GM19463 (cell line): ENCODE data around the gene NF2.

Source experiments
- ATAC-seq: cut with Tn5 transposase; IDR thresholded peaks from one replicate; pipeline ENCODE4 v1.9.1; 2021; ENCODE audit warnings: mild to moderate bottlenecking, moderate library complexity; ENCODE audit not compliant: unreplicated experiment

NF2 gene

DNA sequence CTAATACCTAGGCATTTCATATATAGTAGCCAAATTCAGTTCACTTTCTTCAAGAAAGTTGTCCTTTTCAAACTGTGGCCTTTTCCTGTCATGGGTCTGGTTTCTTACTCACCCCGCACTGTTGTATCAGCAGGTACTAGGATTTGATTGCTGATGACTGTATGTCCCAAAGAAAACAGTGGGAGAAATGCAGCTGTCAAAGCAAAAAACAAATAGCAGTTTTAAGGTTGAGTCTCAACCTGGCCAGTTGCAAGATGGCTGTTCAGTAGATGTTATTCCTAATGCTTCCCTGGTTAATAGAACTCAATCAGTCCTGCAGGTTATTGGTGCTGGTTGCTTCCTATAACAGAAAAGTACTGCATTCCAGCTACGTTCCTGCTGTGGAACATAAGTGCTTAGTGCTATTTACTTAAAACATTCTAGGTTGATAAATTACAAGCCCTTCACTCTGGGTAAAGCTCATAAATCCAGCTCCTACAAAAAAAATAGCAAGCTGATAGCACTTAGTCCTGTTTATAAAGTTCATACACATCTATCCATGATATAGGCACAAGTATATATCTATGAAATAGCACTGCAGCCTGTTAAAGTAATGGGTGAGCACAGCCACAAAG, 26.6 kb downstream of the NF2 start:
- ATAC-seq = no peak

DNA sequence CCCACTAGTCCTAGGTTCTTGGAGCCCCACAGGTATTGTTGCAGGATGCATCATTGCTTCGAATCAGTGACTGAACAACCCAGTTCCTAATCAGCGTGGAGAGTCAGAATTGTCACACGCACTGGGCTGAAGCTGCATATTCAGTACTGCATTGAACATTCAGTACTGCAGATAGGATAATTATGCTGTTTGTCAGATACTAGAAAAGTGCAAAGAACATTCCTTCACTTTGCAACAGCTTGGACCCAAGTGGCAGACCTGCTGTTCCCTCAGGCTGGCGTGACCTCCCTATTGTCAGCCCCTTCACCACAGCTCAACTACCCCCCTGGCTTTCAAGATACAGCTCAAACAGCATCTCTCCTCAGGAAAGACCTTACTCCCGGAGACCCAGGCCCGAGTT, 27.6 kb downstream of the NF2 start:
- ATAC-seq = no peak

DNA sequence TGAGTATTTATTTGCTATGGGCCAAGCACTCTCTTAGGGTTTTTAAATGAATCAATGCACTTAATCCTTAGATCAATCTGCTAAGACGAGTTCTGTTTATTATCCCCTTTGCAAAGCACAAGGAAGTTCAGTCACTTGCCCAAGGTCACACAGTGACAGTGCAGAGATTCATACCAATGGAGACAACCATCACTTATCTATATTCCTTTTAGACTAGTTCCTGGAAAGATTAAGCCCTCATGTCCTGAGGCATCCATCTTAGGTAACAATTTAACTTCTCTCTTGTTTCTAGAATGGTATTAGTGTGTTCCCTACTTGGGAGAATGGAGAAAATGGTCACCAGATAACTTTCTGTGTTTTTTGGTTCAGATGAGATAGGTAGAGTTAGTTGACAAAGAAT, 28.3 kb downstream of the NF2 start:
- no peak for ATAC-seq

DNA sequence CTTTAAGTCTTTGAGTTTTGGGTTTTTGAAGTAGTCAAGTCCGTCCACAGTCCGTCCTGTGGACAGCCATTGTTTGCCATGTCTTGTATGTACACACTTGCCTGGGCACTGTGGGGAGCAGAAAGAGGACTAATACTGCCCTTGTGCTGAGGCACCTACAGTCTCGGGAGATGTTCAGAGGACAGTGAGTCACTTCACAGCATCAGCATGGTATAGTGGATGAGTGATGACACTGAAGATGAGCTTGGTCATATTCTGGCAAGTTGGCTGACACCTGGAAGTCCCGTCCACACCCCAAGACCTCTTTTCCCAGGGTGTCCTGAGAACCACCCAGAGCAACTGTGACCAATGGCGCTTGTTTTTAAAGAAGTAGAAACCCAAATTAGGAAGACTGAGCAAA, 29.2 kb downstream of the NF2 start:
- no peak for ATAC-seq

DNA sequence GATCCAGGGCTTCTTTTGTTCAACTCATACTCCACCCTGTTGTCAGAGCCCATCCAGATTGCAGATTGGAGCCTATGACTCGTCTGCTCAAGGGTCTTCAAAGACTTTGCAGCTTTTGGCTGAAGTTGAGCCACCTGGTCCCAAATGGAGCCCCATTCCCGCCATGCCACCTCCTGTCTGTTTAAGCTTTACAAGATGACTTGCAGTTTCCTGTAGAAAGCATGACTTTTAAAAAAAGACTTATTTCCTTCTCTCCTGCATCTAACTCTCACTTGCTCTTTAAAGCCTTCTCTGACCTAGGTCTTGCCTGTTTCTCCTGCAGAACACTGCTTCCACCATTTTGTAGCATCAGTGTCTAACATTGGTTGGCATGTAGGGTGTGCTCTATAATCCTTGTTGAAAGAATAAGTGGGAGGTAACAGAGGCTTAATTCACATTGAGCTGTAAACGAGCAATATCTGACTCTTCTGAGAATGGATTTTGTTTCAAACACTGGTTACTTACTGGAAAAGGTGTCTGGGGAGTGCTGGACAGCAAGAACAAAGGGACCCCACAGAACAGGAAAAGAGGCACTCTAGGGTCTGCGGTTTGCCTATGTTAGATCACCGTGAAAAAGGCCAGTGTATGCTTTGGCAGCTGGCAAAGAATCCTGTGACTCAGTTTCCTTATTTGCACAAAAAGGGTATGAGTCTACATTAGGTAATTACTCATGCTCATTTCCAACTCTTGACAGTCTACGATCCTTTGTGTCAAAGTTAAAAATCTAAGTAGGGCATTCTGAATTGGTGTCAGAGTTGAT, 30.3 kb downstream of the NF2 start:
- ATAC-seq = no peak

DNA sequence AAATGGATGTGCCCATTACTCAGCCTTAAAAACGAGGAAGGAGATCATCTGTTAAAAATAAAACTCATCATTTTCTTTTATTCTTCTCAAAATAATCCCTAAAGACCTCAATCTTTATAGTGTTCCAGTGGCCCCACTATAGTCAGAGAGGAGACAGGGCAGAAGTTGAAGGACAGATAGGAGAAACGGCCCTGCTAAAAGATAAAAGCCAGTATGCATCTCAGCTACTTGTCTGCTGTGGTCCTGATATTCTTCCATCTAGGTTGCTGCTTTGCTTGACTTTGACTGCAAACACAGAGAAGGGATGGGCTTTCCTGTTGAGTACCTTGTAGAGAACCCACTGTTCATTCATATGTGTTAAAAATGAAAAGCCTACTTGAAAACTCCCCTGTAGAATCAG, 31.4 kb downstream of the NF2 start:
- ATAC-seq = no peak

DNA sequence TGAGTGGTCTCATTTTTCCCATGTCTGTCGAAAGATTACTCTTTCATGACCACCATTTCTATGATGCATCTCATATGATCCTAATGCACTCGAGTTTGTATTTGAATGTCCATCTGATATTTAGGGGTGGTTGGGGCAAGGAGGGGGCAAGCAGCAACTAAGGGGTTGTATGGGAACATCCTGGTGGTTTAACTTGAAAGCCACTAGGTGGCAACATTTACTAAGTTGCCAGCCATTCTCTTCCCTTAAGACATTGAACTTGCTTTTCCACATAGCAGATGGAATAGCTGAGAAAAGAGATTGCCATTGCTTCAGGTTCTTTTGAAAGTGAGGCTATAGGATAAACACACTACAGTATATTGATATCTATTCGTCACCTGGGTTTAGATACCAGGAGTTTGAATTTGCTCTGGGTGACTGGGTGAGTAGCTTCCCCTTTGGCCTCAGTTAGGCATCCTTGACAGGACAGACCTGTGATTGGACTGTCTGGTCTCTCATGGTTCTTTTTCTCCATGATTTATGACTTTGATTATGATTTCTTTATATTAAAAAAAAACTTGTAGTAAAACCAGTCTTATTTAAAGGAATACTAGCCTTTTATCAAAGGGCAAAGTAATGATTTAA, 32.4 kb downstream of the NF2 start:
- ATAC-seq = no peak

DNA sequence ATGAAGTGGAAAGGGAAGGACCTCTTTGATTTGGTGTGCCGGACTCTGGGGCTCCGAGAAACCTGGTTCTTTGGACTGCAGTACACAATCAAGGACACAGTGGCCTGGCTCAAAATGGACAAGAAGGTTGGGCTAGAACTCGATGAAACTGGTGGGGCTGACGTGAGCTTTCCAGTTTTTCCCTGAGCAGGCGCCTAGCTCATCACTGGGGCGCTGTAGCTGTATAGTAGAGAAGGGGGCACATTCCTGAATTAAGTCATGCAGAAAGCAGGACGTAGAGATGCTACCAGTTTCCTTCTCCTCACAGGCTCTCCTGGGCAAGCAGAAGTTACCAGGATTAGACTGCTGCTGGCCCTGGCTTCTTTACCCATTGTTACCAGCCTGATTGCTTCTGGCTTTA, 33.3 kb downstream of the NF2 start:
- no peak for ATAC-seq

DNA sequence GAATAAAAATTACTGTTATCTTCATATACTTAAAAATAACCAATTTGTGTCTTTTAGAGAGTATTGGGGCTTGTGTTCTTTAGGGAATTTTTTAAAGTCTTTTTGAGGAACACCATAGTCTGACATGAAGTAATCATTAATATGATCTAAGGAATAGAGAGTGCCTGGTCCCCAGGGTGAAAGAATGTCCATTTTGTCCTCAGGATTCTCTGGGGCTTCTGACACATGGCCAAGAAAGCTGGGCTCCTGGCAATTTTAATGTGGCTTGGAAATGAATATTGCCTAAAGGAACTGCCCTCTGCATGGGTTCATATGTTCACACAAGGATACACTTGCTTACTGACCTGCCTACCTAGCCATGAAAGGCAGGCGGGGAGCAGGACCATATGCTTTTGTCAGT, 33.7 kb downstream of the NF2 start:
- ATAC-seq = no peak

DNA sequence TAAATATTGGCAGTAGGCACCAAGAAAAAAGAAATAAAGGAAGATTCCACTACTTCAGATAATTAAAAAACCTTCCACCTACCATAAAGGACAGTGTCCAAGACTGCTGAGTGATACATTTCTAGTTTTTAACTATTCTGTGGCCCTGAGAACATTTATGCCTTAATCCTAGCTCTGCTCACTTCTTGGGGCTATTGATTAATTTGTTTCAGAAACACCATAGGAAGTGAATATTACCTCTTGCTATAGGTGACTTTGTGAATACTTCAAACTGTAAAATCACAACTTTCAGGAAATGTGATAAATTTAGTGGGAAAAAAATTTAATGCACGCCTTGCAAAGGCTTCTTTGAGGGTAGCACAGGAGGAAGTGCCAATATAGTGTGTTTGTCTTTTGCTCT, 35.2 kb downstream of the NF2 start:
- ATAC-seq = no peak

DNA sequence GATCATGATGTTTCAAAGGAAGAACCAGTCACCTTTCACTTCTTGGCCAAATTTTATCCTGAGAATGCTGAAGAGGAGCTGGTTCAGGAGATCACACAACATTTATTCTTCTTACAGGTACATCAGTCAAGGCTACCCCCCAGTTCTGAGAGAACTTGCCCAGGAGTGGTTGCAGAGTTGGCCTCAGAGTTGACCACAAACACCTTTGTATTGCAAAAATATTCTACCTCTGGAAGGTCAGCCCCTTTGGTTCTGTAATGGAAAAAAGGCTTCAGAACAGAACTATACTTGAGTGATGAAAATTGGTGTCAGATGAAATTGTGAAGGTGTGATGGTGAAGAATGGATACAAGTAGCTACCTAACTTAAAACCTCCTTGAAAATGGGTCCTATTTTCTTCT, 35.7 kb downstream of the NF2 start:
- ATAC-seq = no peak

DNA sequence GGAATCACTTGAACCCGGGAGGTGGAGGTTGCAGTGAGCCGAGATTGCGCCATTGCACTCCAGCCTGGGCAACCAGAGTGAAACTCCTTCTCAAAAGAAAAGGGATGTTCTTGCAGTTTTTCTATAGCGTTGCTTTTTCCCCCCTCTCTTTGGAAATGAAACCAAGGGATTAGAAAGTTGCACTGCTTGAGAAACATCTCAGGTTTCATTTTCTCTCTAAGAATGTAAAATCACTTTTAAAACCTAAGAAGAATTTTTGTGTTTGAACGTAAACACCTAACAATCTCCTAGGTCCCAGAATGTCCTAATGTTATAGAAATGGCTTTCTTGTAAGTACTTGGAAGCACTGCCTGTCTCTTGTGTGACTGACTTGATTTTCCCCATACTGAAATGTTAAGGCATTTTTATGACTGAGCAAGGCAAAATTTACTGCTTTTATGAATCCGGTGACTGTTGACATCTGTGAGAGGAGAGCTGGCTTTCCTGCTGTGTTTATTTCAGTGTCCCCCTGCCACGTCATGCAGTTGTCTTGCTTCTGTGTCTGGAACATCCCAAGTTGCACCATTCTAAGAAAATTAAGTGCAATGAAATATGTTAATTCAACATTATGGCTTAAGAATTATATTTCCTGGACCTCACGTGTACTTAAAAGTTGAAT, 37.7 kb downstream of the NF2 start:
- ATAC-seq = no peak

DNA sequence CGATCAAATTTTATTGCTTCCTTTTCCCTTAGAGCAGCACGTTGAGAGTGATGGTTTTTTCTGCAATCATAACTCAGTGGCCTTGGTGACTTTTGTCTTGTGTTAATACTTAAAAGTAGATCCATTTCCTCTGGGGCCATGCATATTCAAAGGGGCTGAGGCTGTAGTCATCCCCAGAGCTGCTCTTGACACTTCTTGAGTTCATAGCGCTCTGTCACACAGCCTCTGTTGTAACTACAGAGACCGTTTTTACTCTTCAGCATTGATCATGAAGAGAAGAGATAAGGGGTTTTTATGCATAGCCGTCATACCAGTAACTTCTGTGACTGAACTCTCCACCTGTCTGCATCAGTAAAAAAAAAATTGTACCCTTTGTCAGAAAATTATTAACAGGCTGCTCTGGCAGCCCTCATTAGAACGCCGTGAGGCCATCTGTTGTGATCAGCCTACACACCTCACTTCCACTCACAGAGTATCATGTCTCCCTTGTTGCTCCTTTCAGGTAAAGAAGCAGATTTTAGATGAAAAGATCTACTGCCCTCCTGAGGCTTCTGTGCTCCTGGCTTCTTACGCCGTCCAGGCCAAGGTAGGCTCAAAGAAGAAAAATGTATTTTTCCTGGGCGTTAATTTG, 38.4 kb downstream of the NF2 start:
- no peak for ATAC-seq

DNA sequence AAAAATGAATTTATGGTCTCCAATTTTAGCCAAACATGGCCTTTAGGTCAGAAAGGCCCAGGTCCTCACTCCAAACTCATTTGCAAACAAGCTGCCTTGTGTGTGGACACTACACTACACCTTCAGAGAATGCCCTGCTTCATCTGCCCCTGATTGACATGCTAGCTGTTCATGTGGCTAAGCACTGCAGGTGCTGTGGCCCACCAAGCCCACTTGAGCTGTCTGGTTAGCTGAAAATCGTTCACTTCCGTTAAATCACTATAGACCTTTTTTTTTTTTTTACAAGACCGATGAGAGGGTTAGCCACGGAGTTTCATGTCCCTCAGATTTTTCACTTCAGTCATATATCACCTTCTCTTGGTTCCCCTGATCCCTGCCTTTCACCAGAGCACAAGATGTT, 39.3 kb downstream of the NF2 start:
- no peak for ATAC-seq

DNA sequence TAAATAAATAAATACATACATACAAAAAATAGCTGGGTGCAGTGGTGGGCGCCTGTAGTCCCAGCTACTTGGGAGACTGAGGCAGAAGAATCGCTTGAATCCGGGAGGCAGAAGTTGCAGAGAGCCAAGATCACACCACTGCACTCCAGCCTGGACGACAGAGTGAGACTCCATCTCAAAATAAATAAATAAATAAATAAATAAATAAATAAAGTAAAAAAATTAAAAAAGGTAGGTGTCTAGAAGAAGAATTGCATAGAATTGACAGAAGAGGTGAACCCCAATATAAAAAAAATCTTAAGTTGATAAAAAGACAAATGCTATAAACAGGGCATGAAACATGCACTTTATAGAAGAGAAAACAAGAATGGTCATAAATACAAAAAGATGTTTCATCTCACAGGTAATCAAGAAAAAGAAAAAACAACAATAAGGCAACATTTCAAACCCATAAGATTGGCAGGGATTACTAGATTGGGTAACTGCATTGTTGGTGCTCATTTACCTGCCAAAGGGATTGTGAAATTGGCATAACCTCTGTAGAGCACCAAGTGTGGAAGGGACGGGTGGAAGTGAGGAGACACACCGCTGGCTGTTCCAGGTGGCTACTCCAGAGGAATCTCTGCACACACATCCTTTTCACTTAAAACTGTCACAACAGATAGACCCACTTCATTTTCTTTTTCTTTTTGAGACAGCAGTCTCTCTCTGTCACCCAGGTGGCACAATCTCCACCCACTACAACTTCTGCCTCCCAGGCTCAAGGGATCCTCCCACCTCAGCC, 44.7 kb downstream of the NF2 start:
- no peak for ATAC-seq

DNA sequence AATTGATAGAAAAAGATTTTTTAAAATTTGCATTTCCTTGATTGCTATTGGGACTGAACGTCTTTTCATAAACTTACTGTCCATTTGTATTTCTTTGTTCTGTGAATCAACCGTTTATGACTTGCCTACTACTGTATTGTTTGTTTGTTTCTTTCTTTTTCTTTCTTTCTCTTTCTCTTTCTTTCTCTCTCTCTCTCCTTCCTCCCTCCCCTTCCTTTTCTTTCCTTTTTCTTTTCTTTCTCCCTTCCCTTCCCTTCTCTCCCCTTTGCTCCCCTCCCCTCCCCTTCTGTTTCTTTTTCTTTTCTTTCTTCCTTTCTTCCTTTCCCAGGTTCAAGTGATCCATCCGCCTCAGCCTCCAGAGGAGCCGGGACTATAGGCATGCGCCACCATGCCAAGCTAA, 46.9 kb downstream of the NF2 start:
- ATAC-seq = no peak

DNA sequence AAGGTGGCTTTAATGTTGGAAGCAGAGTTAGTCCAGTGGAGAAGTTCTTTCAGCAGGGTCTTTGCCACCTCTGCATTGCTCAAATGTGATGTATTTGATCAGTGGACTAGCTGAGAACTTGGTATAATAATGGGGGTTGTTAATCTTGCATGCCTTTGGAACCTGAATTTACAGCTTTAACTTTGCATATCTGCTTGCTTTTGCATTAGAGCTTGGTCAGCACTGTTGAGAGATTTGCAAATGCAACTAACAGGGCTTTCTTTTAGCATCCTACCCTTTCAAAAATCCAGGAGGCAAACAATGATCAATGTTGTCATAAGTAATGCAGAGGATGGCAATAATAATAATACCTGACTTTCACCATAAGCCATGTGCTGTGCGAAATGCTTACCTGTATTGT, 48.2 kb downstream of the NF2 start:
- ATAC-seq = no peak

DNA sequence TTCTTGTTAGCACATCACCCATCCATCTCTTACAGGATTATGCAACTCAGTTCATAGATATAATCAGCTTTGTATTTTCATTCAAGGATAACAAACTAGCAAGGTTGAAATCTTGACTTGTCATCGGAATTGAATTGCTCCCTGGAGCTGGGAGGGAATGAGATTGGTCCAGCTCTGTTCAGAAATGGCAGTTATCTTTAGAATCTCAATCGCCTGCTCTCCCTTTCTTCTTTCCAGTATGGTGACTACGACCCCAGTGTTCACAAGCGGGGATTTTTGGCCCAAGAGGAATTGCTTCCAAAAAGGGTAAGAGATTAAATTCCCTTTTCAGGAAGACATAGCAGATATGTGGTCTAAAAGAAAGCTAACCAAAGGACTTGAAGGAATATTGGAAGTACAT, 51.0 kb downstream of the NF2 start:
- no peak for ATAC-seq

DNA sequence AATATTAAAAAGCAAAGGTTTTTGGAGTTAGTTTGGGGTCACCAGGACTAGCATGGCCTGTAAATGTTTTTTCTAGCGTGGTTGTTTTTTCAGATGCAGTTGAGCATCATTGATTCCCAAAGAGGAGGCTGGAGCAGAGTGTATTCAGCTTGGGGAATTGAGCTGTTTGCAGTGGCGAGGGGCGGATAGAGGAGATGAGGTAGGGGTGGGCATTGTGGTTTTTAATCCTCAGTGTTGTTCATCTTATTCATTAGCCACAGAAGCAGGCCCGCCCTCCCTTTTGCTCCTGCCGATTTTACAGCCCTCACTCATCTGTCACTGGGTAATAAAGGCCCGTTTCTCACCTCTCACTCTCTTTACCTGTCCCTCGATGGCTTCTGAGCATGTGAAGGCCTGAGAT, 51.4 kb downstream of the NF2 start:
- ATAC-seq = no peak

DNA sequence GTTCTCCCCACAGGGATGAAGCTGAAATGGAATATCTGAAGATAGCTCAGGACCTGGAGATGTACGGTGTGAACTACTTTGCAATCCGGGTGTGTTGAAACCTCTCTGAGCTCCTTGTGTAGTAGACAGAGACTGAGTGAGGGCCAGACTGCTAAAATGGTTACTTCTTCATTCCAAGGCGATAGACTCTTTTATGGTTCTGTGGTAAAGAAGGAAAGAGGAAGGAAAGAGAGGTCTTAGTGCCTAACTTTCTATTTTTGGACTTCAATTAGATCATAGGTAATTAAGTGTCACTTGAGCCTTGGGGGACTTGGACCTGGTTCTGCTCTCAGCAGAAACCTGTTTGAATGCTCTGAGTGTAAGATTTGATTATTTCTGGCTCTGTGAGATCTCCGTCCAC, 54.7 kb downstream of the NF2 start:
- no peak for ATAC-seq

DNA sequence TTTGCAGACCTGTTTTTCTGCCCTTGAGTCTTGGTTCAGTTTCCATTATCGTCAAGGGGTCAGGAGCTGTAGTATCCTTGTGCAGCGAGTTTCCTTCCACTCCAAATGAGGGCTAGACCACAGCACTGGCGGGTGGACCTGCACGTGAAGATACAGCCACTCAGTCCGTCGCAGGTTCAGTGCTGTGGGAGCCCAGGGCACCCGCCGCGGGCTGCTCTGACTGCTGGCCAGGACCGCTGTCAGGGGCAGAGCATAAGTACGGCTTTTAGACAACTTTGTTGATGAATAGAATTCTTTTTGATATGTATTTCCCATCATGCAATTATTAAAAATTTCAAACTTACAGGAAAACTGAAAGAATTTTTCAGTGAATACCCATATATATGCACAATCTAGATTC, 56.6 kb downstream of the NF2 start:
- no peak for ATAC-seq
